Right atrium auricular region (tissue), 2 donors: ENCODE data around the gene TBC1D20. TPM values are rescaled to one million over a fixed set of nuclear protein-coding genes. Genes with fewer than 3 reads are reported as not detected.

ENCODE experiments used
- DNase-seq: peaks from one replicate; pipeline ENCODE4 v3.0.0-alpha.2; 2019; ENCODE audit warnings: low spot score
- H3K27ac ChIP-seq, 2 donors: fragments of 200-600 bp; sonication (generic); 1 replicate in 1 of 2; 2 replicates in 1 of 2; pipeline ENCODE4 v1.5.1; 2016 to 2019
- H3K27me3 ChIP-seq, 2 donors: fragments of 200-600 bp; sonication (generic); one replicate each; pipeline versions ENCODE4 v1.5.1 to v1.6.0; 2017 to 2019
- H3K36me3 ChIP-seq: fragments of 200-600 bp; sonication (generic); one replicate; pipeline ENCODE4 v1.5.1; 2016
- H3K4me1 ChIP-seq, 2 donors: fragments of 200-600 bp; sonication (generic); one replicate each; pipeline versions ENCODE4 v1.5.1 to v1.6.0; 2017 to 2019
- H3K4me3 ChIP-seq, 2 donors: fragments of 200-600 bp; sonication (generic); 1 replicate in 1 of 2; 2 replicates in 1 of 2; pipeline ENCODE4 v1.5.1; 2017 to 2019; ENCODE audit warnings: mild to moderate bottlenecking in 1 of 2, moderate library complexity in 1 of 2
- H3K9me3 ChIP-seq, 2 donors: fragments of 200-600 bp; sonication (generic); one replicate each; pipeline ENCODE4 v1.5.1; 2019
- total RNA-seq, 2 donors: library from RNA; depleted of rRNA; stranded (reverse); fragments of >200 nt; gene quantifications; one replicate each; pipeline ENCODE4 v1.1.0, GENCODE V29; 2016
- TF ChIP-seq, protein P1 (sequence below), 2 donors: fragments of 200-600 bp; sonication (generic); IDR thresholded peaks; one replicate each; pipeline ENCODE4 v1.5.1; 2019; ENCODE audit warnings: antibody characterized with exemption in 2 of 2

TBC1D20 gene
- total RNA-seq, 2 donors from 2014 or later, result 24.3 to 27.0 TPM

DNA sequence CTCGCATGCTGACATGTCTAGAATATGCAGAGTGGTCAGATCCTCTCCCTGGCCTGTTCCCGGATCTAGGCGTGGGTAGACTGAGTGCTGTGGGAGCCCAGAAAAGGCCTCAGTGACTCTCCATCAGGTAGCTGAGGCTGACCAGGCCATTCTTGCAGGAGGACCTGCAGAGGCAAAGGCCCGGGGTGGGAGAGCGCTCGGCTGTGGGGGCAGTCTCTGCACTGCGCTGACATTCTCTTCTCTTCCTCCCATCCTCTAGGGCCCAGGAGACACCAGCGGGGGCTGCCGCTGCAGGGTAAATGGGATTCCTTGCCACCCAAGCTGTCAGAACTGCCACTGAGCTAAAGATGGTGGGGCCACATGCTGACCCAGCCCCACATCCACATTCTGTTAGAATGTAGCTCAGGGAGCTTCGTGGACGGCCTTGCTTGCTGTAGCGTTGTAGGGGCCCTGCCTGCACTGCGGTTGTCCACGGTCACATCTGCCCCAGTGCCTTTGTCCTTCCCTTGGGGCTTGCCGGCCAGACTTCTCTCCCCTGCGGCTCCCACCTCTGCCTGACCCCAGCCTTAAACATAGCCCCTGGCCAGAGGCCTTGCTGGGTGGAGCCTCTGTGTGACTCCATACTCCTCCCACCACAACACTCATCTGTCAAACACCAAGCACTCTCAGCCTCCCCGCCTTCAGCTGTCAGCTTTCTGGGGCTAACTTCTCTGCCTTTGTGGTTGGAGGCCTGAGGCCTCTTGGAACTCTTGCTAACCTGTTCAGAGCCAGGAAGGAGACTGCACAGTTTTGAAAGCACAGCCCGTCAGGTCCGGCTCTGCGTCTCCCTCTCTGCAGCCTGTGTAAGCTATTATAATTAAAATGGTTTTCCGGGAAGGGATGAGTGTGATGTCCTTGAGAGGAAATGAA is 32.0 kb downstream of the TBC1D20 start:
- Histone ChIP-seq H3K36me3 (peaks cover 40% of the 10 kb centered on the region), H3K4me3 (no peak overlapping the region), H3K27ac (no peak overlapping the region), H3K4me1 (peaks cover 0 to 40% of the 10 kb centered on the region in 2 donors), H3K27me3 (no peaks in the 10 kb centered on the region), H3K9me3 (no peaks in the 10 kb centered on the region)
- DNase-seq, result no peak
- TF ChIP-seq, protein P1, sequence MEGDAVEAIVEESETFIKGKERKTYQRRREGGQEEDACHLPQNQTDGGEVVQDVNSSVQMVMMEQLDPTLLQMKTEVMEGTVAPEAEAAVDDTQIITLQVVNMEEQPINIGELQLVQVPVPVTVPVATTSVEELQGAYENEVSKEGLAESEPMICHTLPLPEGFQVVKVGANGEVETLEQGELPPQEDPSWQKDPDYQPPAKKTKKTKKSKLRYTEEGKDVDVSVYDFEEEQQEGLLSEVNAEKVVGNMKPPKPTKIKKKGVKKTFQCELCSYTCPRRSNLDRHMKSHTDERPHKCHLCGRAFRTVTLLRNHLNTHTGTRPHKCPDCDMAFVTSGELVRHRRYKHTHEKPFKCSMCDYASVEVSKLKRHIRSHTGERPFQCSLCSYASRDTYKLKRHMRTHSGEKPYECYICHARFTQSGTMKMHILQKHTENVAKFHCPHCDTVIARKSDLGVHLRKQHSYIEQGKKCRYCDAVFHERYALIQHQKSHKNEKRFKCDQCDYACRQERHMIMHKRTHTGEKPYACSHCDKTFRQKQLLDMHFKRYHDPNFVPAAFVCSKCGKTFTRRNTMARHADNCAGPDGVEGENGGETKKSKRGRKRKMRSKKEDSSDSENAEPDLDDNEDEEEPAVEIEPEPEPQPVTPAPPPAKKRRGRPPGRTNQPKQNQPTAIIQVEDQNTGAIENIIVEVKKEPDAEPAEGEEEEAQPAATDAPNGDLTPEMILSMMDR (IDR thresholded peaks at IDR 0.05), result no peak

DNA sequence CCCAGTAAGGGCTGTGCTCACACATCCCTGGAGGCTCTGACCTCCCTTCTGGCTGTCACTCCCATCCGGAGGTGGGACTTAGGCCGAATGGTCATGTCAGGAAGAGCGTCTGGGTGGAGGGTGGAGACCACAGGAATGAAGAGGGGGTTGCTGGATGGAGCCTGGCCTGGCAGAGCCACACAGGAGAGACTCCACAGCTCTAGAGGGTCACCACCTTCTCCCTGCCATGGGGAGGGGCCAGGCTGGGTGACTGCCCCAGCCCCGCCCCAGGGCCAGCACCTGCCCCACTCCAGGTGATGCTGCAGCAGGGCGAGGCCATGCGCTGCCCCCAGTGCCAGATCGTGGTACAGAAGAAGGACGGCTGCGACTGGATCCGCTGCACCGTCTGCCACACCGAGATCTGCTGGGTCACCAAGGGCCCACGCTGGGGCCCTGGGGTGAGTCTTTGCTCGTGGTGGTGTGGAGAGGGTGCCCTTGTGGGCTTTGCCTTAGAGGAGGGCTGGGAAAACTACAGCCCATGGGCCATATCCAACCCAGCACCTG is 33.6 kb downstream of the TBC1D20 start:
- DNase-seq, result no peak
- TF ChIP-seq, protein P1 (IDR thresholded peaks at IDR 0.05), result no peak
- Histone ChIP-seq H3K36me3 (peaks cover 44% of the 10 kb centered on the region), H3K9me3 (no peaks in the 10 kb centered on the region), H3K4me1 (peaks cover 0 to 38% of the 10 kb centered on the region in 2 donors), H3K4me3 (no peak overlapping the region), H3K27me3 (no peaks in the 10 kb centered on the region), H3K27ac (no peak overlapping the region)

DNA sequence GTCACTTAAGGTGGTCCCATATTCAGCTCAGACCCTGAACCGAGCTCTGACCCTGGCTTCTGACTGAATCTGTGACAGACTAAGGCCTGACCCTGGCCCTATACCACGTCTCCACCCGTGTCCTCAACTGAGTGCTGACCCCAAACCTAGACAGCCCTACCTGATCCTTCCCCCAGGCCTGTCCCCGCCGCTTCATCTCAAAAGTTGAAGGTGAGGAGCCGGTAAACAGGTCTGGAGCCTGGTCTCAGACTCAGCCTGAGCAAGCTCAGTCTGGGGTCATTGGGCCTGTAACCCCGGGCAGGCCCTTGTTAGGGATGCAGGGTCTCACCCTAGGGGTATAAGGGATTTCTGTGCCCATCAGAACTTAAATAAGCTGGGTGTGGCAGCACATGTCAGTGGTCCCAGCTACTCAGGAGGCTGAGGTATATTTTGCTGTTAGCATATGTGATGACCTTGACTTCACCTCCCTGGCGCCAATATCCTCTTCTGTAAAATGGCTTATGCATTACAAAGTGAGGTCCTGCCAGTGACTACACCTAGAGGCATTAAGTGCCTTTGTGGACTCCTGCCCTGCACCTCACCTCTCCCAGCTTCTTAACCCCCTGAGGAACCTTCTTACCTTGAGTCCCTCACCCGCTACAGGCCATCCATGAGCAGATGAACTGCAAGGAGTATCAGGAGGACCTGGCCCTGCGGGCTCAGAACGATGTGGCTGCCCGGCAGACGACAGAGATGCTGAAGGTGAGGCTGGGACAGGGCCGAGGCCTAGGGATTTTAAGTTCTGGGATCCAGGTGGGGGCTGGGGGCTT is 34.3 kb downstream of the TBC1D20 start:
- Histone ChIP-seq H3K27me3 (no peaks in the 10 kb centered on the region), H3K27ac (no peak overlapping the region), H3K9me3 (no peaks in the 10 kb centered on the region), H3K4me3 (no peak overlapping the region), H3K36me3 (peaks cover 49% of the 10 kb centered on the region), H3K4me1 (peaks cover 0 to 32% of the 10 kb centered on the region in 2 donors)
- TF ChIP-seq, protein P1 (IDR thresholded peaks at IDR 0.05), result no peak
- DNase-seq, result no peak

DNA sequence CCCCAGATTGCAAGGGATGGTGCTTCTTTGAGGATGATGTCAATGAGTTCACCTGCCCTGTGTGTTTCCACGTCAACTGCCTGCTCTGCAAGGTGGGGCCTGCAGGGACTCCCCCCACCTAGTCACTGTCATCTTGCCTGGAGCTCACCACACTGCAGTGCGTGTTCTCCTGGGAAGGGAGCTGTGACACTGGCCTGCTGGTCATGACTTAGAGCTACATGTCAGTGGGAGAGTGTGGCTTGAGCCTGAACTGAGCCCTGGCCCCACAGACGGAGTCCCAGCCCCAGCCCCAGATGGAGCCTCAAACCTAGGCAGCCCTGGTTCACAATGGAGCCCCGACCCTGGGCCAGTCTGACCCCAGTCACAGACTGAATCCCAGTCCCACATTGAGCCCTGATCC is 34.9 kb downstream of the TBC1D20 start:
- peaks cover 52% of the 10 kb centered on the region for H3K36me3 ChIP-seq
- H3K27ac ChIP-seq, result no peak overlapping the region
- DNase-seq, result no peak
- peaks cover 0 to 26% of the 10 kb centered on the region in 2 donors for H3K4me1 ChIP-seq
- TF ChIP-seq, protein P1 (IDR thresholded peaks at IDR 0.05), result no peak
- H3K9me3 ChIP-seq, result no peaks in the 10 kb centered on the region
- H3K27me3 ChIP-seq, result no peaks in the 10 kb centered on the region
- H3K4me3 ChIP-seq, result no peak overlapping the region

DNA sequence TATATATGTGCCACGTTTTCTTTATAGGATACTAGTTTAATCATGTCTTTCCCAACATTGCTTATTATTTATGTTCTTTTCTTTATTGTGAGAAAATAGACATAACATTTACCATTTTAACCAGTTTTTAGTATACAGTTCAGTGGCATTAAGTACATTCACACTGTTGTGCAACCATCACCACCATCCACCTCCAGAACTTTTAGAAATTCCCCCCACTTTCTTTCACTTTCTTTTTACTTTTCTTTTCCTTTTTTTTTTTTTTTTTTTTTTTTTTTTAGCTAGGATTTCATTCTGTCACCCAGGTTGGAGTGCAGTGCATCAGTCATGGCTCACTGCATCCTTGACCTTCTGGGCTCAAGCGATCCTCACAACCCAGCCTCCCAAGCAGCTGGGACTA is 35.8 kb downstream of the TBC1D20 start:
- TF ChIP-seq, protein P1 (IDR thresholded peaks at IDR 0.05), result no peak
- Histone ChIP-seq H3K27ac (no peak overlapping the region), H3K4me3 (no peak overlapping the region), H3K4me1 (peaks cover 0 to 19% of the 10 kb centered on the region in 2 donors), H3K9me3 (no peaks in the 10 kb centered on the region), H3K36me3 (peaks cover 58% of the 10 kb centered on the region), H3K27me3 (no peaks in the 10 kb centered on the region)
- DNase-seq, result no peak
